Stimulated activated naive CD4-positive, alpha-beta T cell treated with Interleukin-2 at 50 U/mL for 16 hours (primary cell): Measurements from ENCODE around the gene GTSE1.

Experiments used
- DNase-seq: peaks from one replicate; lab custom pipeline; 2025; lab: John Stamatoyannopoulos, UW

Gene GTSE1

DNA sequence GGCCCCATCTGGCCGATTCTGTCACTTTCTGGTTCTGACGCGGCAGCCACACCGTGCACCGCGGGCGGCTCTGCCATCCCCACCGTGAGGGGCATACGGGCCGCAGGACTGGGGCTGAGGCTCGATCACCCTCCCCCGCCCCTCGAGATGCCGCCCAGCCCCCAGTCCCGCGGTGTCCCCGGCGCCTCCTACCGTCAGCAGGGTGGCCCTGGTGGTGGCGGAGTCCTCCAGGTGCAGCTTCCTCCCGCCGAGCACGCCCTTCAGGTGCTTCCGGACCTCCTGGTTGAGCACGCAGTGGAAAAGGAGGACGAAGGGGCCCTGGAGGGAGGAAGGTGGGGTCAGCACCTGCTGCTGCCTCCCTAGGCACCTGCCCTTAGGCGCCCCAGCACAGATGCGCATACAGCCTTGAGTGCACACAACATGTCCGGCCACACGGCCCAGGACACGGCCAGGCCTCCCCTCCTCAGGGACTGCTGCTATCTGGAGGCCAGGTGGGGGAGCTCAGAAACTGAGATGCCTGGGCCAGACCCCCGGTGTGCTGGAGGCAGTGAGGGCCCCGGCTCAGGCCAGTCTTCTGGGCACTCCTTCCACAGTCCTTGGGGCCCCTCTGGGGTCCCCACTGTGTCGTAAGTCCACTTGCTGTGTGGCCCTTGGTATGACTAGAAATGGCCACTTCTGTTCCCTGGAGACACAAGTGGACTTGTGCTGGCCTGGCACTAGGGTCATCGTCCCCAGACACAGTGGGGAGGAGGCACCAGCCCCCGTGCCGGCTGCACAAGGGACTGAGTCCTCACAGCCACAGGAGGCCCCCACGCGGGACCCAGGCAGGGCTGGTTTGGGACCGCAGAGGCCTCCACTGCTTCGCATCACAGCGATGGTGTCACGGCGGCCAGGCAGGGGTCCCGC, 70.4 kb downstream of the GTSE1 start:
- peak; percentile 5 for DNase-seq

DNA sequence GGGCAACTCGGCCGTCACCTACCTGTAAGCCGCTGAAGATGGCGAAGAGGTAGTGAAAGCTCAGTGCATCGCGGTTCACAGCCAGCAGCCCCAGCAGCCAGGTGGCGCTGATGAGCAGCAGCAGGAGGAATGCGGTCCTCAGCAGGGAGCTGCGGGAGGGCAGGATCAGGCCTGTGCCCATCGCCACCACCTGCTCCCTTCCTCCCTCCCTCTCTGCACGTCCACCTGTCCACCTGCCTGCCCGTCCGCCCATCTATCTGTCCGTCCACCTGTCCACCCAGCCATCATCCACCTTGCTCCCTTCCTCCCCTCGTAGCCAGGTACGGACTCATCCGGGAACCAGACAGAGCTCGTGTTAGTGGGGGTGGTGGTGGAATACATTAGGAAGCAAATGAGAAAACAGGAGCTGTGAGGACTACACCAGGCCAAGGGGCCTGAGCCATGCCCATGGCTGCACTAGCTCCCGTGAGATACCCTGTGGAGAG, 71.1 kb downstream of the GTSE1 start:
- peak; percentile 49 for DNase-seq

DNA sequence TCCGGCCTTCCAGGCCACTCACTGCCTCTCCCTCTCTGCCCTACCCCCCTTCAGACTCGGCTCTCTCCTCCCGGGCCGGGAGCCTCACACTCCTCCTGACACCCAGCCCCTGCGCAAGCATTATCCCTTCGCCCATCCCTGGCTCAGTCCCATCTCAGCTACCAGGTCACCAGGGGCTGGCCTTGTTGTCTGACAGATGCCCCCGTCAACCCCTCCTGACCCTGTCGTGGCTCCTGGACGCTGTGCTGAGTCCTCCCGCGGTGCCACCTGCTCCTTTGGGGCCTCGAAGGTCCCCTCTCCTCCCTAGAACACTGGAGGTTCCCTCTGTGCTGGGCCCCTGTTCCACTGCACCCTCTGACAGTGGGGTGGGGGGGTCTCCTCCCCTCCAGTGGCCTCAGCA, 71.8 kb downstream of the GTSE1 start:
- no peak for DNase-seq

DNA sequence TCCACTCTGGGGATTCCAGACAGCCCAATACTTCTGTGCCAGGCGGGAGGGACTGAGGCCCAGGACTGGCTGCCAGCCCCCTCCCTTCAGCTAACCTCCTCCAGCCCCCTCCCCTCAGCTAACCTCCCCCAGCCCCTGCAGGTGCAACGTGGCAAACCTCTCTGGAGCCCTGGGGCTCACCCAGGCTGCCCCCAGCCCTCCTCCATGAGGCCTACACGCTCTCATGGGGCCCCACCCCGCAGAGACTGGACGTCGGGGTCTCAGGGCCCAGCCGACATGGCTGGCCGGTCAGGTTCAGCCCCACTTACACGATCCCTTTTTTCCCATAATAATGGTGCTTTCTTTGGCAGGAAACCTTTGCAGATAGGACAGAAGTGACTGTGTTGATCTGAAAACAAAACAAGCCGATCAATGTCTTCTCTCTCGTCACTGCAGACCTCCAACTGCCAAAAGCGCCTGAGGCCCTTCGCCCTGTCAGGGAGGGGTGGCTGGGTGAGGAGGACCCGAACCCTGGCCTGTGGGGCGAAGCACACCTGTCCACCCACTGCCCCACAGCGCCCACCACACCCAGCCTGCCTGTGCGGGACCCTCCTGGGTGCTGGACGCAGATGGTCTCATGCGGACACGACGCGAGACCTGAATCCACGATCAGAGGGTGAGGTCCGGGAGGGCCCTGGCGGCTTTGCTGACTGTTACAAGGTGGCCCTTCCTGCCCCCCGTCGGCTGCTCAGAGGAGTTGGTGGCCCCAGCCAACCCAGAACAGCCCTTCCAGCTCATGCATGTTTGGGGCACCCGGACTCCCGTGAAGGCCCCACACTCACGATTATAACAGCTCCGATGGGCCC, 72.4 kb downstream of the GTSE1 start:
- no peak for DNase-seq

DNA sequence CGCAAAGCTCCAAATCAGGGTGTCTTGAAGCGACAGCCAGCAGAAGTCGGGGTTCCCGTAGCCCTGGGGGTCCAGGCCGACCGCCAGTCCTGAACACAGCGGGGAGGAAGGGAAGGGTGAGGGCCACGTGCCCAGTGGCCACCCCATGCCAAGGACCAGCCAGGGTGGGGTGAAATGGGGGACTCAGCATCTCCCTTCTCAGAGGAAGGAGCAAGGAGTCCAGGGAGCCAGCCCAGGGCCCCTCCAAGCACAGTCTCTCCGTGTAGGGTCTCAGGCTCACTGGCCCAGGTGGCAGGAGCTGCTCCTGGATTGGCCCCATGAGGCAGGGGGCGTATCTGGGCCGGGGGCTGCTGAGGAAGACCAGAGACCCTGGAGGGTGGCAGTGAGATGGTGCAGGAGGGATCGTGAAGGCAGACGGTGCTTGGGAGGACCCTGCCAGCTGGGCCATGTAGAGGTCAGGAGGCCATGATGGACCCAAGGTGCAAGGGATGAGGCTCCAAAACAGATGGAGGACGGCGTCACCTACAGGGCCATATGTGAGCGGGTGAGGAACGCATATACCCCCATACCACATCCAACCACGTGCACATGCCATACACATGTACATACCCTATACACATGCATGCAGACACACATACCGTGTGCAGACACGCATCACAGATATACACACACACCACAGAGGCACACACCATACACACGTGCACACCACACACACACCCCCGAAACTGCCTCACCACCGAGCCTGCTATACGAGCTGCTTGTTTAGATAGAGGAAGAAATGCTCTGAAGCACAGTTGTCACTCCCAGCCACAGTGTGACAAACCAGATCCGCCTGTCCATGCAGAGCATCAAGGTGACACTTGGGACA, 73.3 kb downstream of the GTSE1 start:
- no peak for DNase-seq

DNA sequence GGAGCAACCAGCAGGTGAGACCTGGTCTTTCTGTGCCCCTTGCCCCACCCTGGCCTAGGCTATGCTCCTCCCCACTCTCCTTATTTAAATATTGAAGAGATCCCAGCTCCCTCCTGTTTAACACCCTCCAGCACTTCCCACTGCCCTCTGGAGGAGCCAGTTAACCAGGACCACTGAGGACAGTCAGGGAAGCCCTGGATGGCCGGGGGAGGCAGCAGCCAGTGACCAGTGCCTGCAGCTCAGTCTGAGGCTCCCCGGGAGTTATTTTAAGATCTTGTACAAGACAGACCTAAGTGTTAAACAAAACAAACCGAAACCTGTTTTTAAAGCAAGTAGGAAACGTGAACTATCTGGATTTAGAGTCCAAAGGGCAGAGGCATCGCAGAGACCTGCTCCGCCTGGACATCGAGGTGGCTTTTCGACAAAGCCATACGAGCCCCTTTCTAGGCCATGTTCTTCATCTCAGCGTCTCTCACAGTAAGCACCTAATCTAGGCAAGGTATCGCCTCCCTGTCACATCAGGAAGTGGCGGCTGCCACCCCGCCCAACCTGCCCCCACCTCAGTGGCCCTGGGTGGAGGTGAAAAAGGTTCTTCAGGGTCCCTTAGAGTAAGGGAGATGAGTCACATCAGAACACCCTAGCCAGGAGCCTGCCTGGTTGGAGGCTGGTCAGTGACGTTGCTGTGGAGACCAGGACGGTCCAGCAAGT, 74.1 kb downstream of the GTSE1 start:
- no peak for DNase-seq

DNA sequence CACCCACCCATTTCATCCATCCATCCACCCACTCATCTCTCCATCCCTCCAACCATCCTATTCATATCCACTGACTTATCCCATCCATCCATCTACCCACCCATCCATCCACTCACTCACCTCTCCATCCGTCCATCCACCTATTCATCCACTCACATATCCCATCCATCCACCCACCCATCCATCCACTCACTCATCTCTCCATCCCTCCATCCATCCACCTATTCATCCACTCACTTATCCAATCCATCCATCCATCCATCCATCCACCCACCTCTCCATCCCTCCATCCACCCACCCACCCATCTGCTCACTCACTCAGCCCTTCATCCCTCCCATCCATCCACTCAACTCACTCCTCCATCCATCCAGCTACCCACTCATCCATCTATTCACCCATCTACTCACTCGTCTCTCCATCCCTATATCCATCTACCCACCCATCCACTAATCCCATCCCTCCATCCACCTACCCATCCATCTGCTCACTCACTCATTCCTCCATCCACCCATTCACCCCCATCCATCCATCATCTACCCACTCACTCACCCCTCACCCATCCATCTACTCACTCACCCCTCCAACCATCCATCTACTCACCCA, 75.1 kb downstream of the GTSE1 start:
- no peak for DNase-seq

DNA sequence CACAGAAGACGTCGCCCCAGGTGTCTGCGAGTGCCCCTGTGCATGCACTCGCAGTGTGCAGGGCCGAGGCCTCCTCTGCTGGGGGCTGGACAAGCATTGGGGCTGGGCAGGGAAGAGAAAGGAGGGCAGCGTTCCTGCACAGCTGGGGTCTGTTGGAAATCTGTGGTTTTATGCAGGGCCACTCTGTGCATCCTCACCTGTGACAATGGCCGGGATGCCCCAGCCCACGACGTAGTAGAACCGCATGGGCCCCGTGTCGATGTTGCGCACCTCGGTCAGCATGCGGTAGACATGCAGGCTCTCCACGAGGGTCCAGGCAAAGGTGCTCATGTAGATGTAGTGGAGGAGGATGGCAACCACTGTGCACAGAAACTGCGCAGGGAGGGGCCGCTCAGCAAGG, 76.0 kb downstream of the GTSE1 start:
- no peak for DNase-seq

DNA sequence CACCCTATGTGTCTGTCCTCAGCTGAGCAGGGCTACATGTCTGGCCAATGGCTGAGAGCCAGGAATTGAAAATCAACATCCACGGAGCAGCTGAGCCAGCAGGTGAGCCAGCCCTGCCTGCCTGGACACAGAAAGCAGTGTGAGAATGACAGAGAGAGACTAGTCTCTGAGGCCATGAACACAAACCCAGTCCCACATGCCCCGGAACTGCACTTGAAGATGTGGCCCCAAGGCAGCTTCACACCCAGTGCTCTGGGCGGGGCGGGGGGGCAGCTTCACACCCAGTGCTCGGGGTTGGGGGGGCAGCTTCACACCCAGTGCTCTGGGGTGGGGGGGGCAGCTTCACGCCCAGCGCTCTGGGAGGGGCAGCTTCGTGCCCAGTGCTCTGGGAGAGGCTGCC, 76.5 kb downstream of the GTSE1 start:
- DNase-seq = no peak

DNA sequence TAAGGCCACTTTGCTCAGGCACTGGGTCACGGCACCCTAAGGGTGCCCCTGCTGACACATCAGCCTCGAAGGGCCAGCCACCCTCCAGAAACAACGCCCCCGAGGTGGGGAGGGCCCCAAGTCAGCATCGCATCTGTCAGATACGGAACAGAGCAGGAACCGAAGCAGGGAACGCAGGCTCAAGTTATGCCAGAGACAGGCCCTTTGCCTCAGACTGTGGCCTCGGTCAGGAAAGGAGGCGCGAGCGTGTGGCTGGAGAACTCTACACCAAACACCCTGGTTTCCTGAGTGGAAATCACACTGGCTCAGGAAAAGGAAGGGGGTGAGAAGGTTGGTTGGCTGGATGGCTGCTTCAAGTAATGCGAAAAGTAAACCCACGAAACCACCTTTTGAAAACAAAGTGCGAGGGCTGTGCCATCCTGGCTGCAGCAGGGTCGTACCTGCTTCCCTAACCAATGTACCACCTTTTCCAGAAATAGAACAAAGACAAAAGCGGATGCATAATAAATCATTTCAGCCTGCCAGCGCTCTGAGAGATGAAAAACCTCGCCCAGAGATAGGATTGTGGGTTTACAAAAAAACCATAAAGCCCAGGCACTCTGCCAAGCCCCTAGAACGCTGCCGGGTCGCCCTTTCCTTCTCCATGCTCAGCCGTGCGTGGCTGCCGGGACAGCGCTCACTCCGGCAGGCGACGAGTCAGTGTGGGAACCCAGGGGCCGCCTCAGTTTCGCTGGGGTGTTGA, 77.4 kb downstream of the GTSE1 start:
- no peak for DNase-seq

DNA sequence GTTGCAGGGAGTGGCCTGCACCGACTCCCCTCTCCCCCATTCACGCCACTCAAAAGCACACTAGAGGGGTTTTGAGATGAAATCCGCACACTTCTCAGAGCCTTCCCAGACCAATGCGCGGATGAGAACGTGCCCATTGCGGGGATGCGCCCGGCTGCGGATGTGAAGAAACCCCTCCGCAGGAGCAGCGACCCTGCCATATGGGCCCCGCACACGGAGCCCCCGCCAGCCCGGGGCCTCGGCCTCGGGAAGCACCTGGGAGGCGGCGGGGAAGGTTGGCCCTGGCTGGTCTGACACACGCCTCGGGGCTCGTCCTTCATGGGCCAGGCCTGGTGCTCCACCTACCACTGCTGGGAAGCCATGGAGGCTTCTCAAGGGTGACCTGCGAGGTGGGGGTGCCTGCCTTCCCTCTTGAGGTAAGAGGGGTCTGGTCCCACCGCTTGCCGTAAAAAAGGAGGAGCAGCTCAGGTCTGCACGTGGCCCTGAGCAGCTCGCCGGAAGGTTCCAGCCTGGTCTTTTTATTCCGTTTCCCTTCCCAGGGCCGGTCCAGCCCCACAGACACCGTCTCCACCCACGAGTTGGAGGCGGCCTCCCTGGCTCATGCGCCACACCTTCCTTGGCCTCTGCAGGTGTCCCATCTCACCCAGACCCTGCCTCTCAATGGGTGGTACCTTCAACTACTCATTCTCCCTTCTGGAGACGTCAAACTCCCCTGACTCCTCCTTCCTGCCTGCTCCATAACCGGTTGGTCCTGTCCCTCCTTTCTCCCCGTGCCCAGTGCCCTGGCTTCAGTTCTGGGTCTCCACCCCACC, 78.2 kb downstream of the GTSE1 start:
- DNase-seq = no peak

DNA sequence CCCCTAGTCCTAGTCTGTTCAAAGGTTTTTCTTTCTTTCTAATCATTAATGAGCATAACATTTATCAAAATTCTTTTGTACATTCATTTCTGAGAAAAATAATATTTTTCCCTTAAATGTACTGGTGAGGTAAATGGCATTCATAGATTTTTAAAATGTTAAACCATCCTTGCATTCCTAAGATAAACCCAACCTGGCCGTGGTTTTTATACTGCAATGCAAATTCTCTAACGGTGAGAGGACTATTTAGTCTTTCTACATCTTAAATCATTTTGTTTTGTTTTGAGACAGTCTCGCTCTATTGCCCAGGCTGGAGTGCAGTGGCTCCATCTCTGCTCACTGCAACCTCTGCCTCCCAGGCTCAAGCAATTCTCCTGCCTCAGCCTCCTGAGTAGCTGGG, 79.4 kb downstream of the GTSE1 start:
- no peak for DNase-seq

DNA sequence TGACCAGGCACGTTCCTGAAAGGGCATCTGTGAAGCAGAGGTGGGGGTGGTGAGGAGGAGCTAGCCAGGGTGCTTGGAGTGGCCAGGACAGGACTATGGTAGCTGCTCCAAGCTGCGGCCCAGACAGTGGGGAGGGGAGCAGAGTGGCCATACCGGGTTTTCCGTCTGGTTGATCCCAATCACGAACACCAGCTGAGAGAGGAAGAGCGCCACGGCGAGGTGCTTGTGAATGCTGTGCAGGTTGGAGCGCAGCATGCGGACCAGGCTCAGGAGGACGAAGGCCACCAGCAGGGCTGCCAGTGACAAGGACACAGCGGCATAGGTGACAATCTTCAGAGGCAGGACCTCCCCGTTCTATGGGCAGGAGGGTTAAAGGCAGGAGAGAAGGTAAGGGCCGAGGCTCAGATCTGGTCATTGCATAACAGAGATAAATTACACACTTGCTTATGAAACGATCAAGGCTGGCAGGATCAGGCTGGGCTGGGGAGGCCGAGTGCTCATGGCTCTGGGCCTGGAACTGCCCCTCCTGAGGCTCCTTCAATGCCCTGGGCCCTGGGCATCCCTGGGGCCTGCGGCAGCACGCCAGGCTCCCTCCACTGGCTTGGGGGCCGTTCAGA, 80.3 kb downstream of the GTSE1 start:
- DNase-seq = no peak

DNA sequence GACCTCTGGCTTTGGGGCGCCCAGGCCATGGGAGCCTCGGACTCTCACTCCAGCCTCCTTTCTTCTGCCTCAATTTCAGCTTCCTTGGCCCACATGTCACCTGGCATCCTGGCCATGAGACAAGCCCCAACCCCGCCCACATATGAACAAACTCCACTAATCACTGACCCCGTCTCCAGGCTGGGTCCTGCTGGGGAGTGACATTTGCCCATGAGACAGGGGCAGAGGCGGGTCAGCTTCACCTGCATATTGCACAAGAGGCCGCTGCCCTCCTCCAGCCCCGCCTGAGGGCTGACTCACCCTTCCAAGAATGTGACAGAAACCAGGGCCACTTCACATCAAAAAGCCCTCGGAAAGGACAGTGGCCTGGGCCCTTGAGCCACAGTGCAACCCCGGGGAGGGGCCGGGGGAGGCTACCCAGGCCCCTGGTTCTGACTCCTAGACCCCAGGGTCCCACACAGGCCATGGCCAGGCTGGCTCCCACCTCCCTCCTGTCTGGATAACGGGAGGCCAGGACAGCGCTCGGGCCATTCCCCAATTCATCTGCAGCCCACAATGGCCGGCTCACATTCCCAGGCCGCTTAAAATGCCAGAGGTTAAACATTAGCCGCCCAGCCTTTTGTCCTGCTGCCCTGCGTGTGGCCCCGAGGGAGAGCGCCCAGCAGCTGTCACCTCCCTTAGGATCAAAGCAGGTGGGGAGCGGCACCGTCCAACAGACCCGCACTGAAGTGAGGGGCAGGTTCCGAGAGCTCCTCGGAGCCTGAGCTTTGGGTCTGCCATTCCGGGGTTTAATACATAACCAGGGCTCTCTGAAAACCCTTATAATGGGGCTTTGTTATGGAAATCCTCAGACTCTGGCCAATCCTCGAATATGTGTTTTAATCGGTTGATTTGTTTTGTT, 81.1 kb downstream of the GTSE1 start:
- DNase-seq = no peak

DNA sequence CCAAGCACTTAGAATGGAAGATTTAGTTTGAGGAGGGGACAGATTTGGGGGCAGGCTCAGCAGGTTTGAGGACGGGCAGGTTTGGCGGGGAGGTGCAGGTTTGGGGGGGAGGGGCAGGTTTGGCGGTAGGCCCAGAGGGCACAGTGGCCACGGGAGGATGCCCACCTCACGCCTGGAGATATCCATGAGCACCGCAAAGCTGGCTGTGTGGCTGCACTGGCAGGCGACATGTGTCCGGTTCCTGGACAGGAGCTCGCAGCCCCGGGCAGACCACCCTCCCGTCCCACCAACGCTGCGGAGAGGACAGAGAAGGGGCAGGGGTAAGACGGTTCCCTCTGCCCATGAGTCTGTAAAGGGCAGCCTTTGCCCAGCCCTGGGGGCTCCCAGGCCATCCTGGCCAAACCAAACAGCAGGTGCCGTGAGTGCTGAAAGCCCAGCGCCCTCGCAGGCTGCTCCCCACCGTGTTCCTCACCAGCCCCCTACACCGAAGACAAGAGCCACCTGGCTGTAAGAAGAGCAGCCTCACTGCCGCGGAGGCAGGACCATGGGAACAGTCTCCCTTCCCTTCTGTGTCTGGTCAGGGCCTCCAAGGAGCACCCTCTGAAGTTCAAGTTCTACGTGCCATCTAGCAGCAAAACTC, 81.9 kb downstream of the GTSE1 start:
- DNase-seq = no peak

DNA sequence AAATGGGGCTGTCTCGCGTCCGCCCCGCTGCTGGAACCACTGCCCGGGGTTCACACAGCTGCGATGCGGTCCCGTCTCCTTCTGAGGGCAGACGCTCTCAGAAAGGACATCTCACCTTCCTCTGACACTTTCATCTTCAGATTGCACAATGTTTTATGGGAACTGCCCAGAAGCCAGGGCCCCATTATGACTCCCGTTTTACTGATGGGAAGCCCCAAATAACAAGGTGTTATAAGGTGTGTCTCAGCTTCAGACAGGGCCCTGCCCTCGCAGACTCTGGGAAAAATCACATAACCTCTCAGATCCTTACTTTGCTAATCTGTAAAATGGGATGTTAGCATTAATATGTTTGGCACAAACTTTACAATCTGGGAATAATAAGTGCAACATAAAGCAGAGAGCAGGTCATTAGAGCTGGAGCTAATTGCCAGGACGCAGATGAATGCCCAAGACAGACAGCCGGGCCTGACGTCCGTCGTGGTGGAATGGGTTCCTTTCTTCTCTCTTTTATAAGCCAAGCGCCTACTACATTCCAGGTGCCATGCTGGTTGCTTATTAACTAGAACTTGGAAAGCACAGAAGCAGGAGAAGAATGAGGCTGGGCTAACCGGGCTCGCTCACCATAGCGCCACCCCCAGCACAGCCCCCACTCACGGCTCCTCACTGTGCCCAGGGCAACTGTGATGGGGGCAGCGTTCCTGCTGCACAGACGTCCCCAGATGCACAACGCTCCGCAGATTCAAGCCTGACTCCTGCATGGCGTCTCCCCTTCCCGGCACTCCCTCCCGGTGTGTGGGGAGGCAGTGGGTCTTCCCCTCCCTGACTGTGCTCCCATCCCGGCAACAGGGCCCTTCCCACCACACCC, 82.6 kb downstream of the GTSE1 start:
- no peak for DNase-seq
